A549 (cell line): ENCODE data around the gene POLR2C.

Source experiments
- CTCF ChIP-seq: fragments of >200 bp; sonication (Bioruptor Twin); formaldehyde crosslinking; IDR thresholded peaks from 3 replicates; pipeline ENCODE4 v1.5.1; 2016
- ESRRA ChIP-seq: fragments of 150-350 bp; IDR thresholded peaks from 2 replicates; pipeline ENCODE4 v1.6.1; 2014; ENCODE audit warnings: mild to moderate bottlenecking, low read length, borderline replicate concordance

DNA sequence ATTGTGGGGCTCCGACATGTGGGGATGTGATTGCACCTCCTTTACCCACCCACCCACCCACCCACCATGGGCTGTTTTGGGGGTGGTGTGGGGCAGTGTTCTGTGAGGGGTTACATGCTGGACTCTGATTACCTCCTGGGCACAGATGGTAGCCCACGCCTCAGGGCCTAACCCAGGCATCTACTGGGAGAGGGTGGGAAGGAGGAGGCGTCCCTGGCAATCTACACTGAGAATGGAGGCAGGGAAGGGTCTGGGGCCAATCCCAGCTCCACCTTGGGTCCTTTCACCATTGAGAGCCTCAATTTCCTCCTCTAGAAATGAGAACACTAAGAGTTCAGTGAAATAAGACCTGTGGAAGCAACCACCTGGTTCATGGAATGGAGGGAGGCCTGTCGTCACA lies 35.6 kb downstream of the POLR2C start:
- TF ChIP-seq ESRRA (no peak), CTCF (no peak)
